GM19372 (cell line): ENCODE results near the gene YAE1.
"Not testable (repeated sequence)": the region's sequence is repeated elsewhere in the genome, so short reads cannot be mapped to it uniquely, and the experiment has no call there.

Experiments
- ATAC-seq: cut with Tn5 transposase; IDR thresholded peaks from one replicate; pipeline ENCODE4 v1.9.1; 2021; ENCODE audit warnings: mild to moderate bottlenecking, low read depth, moderate library complexity; ENCODE audit not compliant: unreplicated experiment

The YAE1 gene, protein sequence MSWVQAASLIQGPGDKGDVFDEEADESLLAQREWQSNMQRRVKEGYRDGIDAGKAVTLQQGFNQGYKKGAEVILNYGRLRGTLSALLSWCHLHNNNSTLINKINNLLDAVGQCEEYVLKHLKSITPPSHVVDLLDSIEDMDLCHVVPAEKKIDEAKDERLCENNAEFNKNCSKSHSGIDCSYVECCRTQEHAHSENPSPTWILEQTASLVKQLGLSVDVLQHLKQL

DNA sequence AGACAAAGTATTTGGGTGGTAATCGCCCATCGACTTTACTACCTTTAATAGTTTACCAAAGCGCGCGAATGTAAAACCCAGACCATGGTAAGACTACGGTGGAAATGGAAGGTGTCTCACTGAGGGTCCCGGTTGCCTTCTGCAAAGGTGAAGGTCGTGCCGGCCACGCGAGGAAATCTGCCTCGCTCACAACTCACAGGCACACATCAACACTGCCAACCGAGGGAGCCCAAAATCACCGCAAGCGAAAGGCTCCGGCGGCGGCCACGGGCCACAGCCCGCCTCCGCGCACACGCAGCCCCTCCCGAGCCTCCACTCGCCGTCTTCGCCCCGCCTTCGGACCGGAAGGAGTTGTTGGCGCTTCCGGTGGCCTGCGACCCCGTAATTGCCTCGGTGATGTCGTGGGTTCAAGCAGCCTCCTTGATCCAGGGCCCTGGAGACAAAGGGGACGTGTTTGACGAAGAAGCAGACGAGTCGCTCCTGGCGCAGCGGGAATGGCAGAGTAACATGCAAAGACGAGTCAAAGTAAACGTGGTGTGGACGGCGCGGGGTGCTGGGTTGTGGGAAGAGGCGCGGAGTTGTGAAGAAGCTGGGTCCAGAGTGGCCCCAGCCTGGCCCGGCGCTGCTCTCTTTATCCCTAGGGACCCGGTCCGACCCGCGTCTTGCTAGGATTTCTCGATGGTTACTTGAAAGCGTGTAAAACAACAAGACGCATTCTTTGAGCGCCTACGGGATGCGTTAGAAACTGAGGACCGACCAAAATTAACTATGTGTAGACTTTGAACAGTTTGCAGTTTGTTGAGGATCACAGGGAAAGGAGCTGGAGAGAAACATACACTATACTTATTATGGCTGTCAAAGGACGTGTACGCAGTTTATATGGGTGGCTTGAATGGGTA lies at the start of gene YAE1:
Gene YAE1 (plus strand): TSS at position 382 of the 899 bp plus-strand sequence. CDS start 15 bp downstream, at position 397.
- ATAC-seq: peak; percentile 98

- ATAC-seq: no peak
Measured at GRCh38 chr7:39516498-39516897, 49.7 kb upstream of the YAE1 start.

DNA sequence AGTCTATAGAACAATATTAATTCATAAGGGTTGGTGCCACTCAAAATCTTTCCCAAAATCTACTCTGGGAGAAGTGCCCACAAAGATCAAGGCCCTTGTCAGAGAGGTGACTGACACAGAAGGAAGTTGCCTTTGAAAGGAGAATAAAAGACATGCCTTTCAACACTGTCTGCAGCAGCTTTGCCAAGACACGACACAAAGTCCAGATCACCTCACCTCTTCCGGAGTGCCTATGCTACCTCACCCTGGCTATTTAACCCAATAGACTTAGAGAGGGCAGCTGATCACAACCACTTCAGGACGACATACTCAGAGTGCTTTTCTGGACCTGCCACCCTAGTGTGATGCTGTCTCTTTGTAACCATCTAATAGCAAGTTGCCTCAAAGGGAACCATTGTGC lies 49.0 kb upstream of the YAE1 start:
- no peak for ATAC-seq

GRCh38 chr7:39525926-39526325 lies 40.3 kb upstream of the YAE1 start:
- no peak for ATAC-seq

- no peak for ATAC-seq
Measured at GRCh38 chr7:39526666-39527065, 39.5 kb upstream of the YAE1 start.

DNA sequence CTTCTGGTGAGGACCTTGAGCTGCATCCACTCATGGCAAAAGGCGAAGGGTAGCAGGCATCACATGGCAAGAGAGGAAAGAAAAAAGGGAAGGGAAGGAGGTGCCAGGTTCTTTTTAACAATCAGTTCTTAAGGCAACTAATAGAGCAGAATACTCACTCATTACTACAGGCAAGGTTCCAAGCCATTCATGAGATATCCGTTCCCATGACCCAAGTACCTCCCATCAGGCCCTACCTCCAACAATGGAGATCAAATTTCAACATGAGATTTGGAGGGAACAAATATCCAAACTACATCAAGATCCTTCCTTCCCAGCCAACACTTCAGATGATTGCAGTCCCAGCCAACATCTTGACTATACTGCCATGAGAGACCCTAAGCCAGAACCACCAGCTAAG lies 38.9 kb upstream of the YAE1 start:
- ATAC-seq: no peak

DNA sequence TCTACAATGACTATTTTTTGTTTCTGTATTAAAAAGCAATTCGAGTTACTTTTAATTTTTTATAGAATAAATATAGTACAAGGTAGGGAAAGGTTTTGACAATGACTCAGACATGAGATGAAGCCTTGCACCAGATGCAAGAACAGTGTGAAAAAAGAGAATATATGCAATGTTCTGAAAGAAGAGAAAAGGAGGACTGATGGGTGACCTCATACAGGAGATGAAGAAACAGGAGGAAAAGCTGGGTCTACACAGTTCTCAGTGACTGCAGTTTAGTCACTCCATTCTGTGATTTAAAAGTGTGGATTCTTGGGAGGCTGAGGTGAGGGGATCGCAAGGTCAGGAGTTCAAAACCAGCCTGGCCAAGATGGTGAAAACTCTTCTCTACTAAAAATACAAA lies 38.3 kb upstream of the YAE1 start:
- no peak for ATAC-seq

DNA sequence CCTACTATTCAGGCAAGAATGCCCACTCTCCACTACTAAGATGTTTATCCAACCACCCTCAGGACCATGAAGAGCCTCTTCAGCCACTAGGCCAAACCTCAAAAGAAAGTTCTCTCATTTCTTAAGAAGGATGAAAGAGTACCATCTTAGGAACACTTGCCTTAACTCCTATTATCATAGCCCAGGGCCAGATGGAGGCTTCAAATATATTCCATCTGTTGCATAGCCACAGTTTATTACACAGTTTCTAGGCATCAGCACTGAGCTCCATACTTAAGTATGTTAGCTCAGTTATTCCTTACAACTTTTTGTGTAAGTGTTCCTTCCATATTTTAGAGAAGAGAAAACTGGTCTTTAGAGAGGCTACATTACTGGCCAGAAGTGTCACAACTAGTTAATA lies 37.4 kb upstream of the YAE1 start:
- ATAC-seq: no peak

- ATAC-seq: no peak
Measured at GRCh38 chr7:39529582-39529981, 36.6 kb upstream of the YAE1 start.

GRCh38 chr7:39530971-39531370 lies 35.2 kb upstream of the YAE1 start:
- ATAC-seq: no peak

GRCh38 chr7:39531818-39532217 lies 34.4 kb upstream of the YAE1 start:
- ATAC-seq: no peak

- no peak for ATAC-seq
Measured at GRCh38 chr7:39532832-39533231, 33.4 kb upstream of the YAE1 start.

- no peak for ATAC-seq
Measured at GRCh38 chr7:39534599-39534998, 31.6 kb upstream of the YAE1 start.

DNA sequence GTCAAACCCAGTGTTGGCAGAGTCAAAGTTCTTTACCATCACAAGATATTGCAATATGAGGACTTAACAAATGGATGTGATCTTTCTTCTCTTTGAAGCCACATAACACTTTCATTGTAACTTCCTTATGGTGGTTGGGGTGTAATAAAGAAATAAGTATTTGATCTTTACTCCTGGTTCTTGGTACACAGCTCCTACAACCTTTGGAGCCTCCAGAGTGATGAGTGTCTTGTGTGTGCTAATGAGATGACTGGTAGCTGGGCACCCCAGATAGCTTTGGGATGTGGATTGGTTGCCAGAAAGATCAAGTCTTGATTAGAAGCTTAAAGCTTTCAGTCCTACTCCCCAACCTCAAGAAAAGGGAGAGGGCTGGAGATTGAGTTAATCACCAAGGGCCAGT lies 31.1 kb upstream of the YAE1 start:
- ATAC-seq: no peak

DNA sequence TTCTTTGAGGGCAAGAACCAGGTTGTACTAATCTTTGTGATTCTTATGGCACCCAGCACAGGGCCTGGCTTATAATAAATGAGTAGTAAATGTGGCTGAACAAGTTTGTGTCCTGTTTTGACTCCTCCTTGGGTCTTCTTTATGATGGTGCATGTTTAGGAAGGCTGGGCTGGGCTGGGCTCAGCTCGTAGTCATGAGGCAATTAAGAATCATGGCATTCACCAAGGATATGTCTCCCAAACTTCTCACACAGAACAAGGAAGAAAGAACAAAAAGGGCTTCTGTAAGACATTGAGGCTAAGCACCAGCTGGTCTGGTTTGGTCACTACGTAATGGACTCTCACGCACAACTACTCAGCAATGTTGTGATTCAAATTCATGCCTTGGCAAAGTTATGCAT lies 30.5 kb upstream of the YAE1 start:
- ATAC-seq: no peak

GRCh38 chr7:39536951-39537350 lies 29.3 kb upstream of the YAE1 start:
- no peak for ATAC-seq

- ATAC-seq: no peak
Measured at GRCh38 chr7:39539816-39540215, 26.4 kb upstream of the YAE1 start.

- no peak for ATAC-seq
Measured at GRCh38 chr7:39540320-39540719, 25.9 kb upstream of the YAE1 start.

- no peak for ATAC-seq
Measured at GRCh38 chr7:39541511-39541910, 24.7 kb upstream of the YAE1 start.

GRCh38 chr7:39544774-39545173 lies 21.4 kb upstream of the YAE1 start:
- not testable (repeated sequence) for ATAC-seq

DNA sequence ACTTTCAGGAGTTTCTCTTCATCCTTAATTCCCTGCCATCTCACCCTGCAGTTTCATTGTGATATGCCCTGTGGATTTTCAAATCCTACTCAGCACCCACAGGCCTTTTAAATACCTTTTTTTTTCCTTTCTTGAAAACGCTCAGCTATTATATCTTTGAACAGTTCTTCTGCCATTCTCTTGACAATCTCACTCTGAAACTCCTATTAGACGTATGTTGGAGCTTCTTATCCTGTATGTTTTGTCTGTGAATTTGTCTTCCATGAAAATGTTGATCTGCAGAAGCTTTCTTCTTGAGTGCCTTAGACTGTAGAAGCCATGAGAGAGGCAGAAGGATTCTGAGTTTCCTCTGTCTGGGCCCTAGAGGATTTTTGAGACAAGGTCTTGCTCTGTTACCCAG lies 18.9 kb upstream of the YAE1 start:
- no peak for ATAC-seq

- ATAC-seq: no peak
Measured at GRCh38 chr7:39550411-39550810, 15.8 kb upstream of the YAE1 start.
